Measurements from ENCODE around the gene MAGEF1. TPM values are rescaled to one million over a fixed set of nuclear protein-coding genes. Genes with fewer than 3 reads are reported as not detected.
A peak's percentile ranks its signal among the peaks of the same experiment; 100 is the strongest.

Gene MAGEF1
- total and polyA plus RNA-seq, 2 experiments from 2014 or later = 66.5 to 88.7 TPM

DNA sequence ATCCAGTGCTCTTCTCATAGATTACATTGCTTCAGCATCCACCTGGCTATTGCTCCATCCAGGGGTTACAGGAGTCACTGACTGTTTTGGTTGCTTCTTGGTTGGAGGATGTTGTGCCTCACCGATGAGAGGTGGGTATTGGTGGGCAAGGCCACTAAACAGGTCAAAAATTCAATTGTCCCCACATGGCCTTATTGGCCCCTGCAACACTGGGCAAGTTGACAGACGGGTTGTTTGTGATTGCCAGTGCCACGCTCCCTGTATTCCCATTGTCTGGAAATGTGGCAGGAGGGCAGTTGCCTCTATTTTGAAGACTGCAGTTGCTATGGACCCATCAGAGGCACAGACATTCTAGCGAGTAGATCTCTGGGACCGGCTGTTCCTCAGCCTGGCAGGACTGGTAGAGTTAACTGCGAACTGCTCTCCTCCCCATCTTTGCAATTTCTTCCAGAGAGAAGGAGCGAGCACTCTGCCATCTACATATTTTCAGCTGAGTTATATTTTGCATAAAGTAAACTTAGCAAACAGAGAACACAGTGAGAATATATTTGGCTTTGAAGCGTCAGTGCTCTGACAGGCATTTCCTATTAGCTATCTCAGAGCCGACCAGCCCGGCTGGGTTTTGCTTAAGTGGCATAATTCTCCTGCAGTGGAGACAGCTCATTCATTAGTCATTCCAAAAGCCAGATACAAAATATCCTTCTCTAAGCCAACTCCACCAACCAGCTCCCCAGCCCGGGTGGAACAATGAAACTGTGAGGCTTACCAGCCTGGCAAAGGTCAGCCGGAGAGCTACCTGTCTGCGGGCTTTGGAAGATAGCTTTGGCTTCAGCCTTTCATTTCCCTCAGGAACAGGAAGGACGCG lies 26.0 kb upstream of the MAGEF1 start:
- no peaks in the 10 kb centered on the region for H3K27me3 ChIP-seq (ENCODE audit: insufficient read depth)
- Mint-ChIP-seq H3K27me3 (ENCODE audit: insufficient read depth, low read depth, poor library complexity) (peaks cover 4% of the 10 kb centered on the region), H3K4me3 (no peak overlapping the region), H3K4me1 (peaks cover 18% of the 10 kb centered on the region; the same call in 2 of the 3 replicates), H3K27ac (no peak overlapping the region), H3K36me3 (ENCODE audit: low read depth) (no peaks in the 10 kb centered on the region), H3K9me3 (no peaks in the 10 kb centered on the region)
- H3K4me2 ChIP-seq = no peak overlapping the region
- no peaks in the 10 kb centered on the region for H3K36me3 ChIP-seq (ENCODE audit: insufficient read depth)
- H2AFZ ChIP-seq = 0 out of 2 replicates have a peak overlapping the region, but pooled peaks have one; percentile 32
- DNase-seq (ENCODE audit: low spot score) (no peak), ATAC-seq (no peak)
- no peaks in the 10 kb centered on the region for H4K20me1 ChIP-seq (replicated peaks; ENCODE audit: insufficient read depth)
- no peaks in the 10 kb centered on the region for H3K4me1 ChIP-seq (ENCODE audit: insufficient read depth)
- no peaks in the 10 kb centered on the region for H3K79me2 ChIP-seq (replicated peaks; ENCODE audit: insufficient read depth)
- TF ChIP-seq REST (IDR thresholded peaks at IDR 0.05; ENCODE audit: unreplicated experiment) = no peak
- TF ChIP-seq, protein P1, sequence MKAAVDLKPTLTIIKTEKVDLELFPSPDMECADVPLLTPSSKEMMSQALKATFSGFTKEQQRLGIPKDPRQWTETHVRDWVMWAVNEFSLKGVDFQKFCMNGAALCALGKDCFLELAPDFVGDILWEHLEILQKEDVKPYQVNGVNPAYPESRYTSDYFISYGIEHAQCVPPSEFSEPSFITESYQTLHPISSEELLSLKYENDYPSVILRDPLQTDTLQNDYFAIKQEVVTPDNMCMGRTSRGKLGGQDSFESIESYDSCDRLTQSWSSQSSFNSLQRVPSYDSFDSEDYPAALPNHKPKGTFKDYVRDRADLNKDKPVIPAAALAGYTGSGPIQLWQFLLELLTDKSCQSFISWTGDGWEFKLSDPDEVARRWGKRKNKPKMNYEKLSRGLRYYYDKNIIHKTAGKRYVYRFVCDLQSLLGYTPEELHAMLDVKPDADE (IDR thresholded peaks at IDR 0.05) = no peak
- TF ChIP-seq, protein P2, sequence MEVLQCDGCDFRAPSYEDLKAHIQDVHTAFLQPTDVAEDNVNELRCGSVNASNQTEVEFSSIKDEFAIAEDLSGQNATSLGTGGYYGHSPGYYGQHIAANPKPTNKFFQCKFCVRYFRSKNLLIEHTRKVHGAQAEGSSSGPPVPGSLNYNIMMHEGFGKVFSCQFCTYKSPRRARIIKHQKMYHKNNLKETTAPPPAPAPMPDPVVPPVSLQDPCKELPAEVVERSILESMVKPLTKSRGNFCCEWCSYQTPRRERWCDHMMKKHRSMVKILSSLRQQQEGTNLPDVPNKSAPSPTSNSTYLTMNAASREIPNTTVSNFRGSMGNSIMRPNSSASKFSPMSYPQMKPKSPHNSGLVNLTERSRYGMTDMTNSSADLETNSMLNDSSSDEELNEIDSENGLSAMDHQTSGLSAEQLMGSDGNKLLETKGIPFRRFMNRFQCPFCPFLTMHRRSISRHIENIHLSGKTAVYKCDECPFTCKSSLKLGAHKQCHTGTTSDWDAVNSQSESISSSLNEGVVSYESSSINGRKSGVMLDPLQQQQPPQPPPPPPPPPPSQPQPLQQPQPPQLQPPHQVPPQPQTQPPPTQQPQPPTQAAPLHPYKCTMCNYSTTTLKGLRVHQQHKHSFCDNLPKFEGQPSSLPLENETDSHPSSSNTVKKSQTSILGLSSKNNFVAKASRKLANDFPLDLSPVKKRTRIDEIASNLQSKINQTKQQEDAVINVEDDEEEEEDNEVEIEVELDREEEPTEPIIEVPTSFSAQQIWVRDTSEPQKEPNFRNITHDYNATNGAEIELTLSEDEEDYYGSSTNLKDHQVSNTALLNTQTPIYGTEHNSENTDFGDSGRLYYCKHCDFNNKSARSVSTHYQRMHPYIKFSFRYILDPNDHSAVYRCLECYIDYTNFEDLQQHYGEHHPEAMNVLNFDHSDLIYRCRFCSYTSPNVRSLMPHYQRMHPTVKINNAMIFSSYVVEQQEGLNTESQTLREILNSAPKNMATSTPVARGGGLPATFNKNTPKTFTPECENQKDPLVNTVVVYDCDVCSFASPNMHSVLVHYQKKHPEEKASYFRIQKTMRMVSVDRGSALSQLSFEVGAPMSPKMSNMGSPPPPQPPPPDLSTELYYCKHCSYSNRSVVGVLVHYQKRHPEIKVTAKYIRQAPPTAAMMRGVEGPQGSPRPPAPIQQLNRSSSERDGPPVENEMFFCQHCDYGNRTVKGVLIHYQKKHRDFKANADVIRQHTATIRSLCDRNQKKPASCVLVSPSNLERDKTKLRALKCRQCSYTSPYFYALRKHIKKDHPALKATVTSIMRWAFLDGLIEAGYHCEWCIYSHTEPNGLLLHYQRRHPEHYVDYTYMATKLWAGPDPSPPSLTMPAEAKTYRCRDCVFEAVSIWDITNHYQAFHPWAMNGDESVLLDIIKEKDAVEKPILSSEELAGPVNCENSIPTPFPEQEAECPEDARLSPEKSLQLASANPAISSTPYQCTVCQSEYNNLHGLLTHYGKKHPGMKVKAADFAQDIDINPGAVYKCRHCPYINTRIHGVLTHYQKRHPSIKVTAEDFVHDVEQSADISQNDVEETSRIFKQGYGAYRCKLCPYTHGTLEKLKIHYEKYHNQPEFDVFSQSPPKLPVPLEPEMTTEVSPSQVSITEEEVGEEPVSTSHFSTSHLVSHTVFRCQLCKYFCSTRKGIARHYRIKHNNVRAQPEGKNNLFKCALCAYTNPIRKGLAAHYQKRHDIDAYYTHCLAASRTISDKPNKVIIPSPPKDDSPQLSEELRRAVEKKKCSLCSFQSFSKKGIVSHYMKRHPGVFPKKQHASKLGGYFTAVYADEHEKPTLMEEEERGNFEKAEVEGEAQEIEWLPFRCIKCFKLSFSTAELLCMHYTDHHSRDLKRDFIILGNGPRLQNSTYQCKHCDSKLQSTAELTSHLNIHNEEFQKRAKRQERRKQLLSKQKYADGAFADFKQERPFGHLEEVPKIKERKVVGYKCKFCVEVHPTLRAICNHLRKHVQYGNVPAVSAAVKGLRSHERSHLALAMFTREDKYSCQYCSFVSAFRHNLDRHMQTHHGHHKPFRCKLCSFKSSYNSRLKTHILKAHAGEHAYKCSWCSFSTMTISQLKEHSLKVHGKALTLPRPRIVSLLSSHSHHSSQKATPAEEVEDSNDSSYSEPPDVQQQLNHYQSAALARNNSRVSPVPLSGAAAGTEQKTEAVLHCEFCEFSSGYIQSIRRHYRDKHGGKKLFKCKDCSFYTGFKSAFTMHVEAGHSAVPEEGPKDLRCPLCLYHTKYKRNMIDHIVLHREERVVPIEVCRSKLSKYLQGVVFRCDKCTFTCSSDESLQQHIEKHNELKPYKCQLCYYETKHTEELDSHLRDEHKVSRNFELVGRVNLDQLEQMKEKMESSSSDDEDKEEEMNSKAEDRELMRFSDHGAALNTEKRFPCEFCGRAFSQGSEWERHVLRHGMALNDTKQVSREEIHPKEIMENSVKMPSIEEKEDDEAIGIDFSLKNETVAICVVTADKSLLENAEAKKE (CRISPR knock-in tag; IDR thresholded peaks at IDR 0.05) = no peak
- no peak for TF ChIP-seq ZNF331 (CRISPR knock-in tag; IDR thresholded peaks at IDR 0.05; ENCODE audit: low read depth)
- no peak for TF ChIP-seq POLR2AphosphoS5 (IDR thresholded peaks at IDR 0.05; ENCODE audit: low read depth)
- H3K27ac ChIP-seq (ENCODE audit: low read depth) = no peak overlapping the region
- H3K4me3 ChIP-seq = no peak overlapping the region
- H3K9me2 ChIP-seq (ENCODE audit: insufficient read depth) = no peaks in the 10 kb centered on the region
- no peaks in the 10 kb centered on the region for H3F3A ChIP-seq (replicated peaks; ENCODE audit: low read depth)
